ENCODE results near the gene TMEM87B.

DNA sequence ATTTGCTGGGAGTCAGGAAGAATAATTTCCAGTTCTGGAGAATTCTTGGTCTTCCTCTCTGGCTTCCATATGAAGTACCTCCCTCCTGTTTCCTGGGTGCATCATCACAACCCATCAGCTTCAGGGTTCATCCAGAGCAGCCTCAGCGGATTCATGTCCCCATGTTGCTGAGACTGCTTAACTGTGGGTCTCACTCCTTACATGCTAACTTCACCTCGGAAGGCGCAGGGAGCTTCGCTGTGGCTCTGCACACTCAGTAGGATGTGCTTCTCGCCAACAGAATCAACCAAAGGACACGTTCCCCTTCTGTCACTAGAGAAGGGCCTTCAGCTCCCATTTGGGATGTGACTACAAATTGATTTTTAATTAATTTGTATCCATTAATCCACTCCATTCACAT is 107.3 kb downstream of the TMEM87B start:
- TF ChIP-seq, protein P1, sequence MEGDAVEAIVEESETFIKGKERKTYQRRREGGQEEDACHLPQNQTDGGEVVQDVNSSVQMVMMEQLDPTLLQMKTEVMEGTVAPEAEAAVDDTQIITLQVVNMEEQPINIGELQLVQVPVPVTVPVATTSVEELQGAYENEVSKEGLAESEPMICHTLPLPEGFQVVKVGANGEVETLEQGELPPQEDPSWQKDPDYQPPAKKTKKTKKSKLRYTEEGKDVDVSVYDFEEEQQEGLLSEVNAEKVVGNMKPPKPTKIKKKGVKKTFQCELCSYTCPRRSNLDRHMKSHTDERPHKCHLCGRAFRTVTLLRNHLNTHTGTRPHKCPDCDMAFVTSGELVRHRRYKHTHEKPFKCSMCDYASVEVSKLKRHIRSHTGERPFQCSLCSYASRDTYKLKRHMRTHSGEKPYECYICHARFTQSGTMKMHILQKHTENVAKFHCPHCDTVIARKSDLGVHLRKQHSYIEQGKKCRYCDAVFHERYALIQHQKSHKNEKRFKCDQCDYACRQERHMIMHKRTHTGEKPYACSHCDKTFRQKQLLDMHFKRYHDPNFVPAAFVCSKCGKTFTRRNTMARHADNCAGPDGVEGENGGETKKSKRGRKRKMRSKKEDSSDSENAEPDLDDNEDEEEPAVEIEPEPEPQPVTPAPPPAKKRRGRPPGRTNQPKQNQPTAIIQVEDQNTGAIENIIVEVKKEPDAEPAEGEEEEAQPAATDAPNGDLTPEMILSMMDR (IDR thresholded peaks at IDR 0.05): no peak
- no peak for TF ChIP-seq ZNF121 (CRISPR knock-in tag; IDR thresholded peaks at IDR 0.05)
